ENCODE data around the gene NDC80.

Gene NDC80

DNA sequence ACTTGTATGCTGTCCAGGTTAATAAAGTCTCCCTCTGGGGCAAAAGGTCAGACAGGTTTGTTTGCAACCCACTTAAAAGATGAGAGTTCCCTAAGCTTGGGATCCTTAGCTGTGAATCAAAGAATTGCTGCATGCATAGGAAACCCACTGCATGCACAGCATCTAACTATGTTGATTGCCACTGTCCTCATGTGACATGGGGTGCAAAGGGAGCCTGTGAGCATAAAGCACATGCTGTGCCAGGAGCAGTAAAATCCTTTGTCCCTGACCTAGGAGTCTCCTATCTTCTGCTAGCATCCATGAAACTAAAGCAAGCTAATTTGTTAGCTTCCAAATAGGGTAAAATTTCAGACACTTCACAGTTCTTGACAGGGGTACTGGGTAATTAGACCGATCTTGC is 13.8 kb upstream of the NDC80 start:
- DNase-seq (ENCODE audit: low read depth, low spot score): no peak

DNA sequence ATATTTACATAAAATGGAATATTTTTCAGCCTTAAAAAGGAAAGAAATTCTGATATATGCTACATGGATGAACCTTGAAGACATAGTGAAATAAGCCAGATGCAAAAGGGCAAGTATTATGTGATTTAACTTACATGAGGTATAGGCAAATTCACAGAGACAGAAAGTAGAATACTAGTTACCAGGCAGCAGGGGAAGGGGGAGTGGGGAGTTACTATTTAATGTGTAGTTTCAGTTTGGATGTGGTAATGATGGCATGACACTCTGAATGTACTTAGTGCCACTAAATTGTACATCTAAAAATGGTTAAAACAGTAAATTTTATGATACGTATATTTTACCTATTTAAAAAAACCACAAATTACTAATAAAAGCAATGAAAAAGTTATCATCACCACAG is 12.1 kb upstream of the NDC80 start:
- DNase-seq (ENCODE audit: low read depth, low spot score): no peak

DNA sequence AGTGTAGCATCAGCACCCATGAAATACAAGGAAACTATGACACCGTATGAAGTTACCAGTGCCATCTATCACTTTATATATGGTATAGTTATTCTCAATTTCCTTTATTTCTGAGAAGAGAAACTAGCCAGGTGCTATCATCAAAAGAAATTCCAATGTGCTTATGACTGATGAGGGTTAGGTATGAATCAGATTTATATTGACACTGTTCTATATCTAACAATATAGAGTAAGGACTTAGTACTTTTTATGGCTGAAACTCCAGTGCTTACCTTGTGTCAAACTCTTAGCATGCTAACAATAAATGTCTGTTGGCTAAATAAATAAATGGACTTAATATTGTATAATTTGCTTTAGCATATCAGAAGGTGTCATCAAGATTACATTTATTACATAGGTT is 7.0 kb upstream of the NDC80 start:
- no peak for DNase-seq (ENCODE audit: low read depth, low spot score)

DNA sequence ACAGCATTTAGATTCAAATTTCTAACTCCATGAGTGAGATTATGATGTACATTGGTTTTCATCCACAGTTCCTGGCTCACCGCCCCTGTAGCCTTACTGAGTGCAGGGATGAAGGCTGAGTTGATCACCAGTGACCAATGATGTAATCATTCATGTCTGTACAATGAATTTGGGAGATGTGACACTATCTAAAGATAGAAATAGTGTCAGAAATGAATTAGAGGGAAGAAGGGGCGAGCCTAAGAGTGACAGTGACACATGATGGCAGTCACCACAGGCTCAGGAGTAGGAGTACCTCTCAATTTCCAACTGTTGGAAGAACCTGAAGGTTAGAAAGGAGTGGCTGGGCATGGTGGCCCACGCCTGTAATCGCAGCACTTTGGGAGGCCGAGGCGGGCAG is 3.2 kb upstream of the NDC80 start:
- no peak for DNase-seq (ENCODE audit: low read depth, low spot score)

DNA sequence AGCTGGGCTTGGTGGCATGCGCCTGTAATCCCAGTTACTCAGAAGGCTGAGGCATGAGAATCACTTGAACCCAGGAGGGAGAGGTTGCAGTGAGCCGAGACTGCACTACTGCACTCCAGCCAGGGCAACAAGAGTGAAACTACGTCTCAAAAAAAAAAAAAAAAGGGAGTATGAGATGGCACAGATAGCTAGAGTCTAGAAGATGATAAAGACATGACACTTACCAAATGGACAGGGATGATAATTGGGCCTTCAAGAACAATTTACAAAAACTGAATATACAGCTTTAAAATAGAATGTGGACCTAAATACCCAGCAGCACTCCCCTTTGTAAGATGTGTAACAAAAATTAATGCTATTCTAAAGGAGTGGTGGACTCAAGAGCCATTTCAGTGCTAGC is 2.8 kb upstream of the NDC80 start:
- DNase-seq (ENCODE audit: low read depth, low spot score): no peak

DNA sequence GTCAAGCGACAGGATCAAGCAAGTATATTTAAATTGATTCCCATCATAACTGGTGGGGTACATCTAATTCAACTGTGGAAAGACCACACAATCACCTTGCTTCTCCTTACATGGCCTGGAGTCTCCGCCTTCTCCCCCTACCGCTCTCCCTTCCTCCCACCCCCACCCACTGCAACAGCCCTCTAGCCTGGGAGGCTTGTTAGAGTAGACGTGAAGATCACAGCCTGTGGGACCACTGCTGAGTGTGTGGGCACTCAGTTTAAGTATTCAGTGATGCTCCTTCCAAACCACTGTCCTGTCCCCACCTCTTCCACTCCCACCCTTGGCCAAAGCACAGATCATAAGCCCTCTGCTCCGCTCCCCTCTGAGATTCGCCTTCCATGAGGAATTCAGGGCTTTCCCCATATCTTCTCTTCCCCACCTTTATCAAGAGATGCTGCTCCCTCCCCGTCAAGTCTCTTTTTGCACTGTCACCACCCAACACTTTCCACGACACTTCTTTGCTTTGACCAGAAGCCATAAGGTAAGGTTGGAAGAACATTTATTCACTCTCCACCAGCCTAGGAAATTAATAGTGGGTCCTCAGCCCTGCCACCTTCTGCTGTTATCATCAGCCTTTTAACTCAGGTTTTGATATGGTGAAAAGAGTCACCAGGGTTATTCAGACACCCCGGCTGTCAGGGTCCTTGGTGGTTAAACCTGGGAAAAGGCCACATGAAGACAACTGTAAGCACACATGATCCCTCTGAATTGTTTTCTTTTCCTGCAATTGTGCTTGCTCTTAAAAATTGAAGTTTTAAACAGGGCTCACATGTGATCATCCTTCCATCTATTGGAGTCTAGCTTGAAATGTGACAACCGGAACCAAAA is 1.8 kb upstream of the NDC80 start:
- DNase-seq (ENCODE audit: low read depth, low spot score): no peak

DNA sequence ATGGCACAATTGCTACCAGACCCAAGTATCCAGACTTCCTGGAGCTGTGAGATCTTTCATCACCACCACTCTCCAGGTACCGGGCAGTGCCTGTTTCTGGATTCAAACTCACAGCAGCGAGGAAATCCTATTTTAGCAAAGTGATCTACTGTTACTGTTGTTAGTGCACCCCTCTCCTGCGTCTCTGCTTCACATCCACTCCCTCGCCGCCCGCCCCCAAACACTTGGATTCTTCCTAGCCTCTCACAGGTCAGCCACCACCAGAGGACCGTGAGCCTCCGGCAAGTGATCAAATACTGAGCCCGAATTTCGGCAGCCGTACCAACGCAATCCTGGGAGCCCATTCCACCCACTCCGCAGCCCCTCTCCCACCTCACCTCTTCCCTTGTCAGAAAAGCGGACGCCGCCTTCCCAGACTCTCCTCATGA is 571 bp upstream of the NDC80 start:
- no peak for DNase-seq (ENCODE audit: low read depth, low spot score)

DNA sequence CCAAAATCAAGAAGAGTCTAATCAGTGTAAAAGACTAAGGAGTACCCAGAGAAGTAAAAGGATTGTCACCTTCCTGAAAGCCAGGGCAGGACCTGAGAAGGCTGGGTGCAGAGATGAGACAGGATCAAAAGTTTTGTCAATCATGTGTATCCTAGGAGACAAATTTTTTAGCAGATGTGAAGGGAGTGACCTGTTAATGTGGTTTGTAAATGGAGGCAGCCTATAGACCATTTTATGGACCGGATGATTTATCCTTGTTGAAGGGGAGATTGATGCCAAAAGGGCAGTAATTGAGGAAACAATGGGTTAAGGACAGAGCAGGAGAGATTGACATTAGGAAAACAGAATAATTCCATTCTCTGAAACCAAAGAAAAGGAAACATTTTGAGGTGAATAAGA is 813 bp downstream of the NDC80 start:
- no peak for DNase-seq (ENCODE audit: low read depth, low spot score)

DNA sequence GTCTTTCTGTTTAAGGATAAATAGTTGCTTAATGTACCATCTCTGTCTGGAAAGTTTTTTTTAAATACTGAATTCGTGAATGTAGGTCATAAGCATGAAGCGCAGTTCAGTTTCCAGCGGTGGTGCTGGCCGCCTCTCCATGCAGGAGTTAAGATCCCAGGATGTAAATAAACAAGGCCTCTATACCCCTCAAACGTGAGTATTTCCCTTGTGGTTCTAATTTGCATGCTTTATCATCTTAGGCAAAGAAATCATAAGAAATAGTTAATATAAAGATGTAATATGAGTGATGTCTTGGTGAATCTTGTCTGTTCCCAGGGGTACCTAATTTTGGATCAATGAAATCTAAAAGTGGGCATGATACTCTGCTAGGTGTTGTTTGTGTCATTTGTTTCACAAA is 1.5 kb downstream of the NDC80 start:
- DNase-seq (ENCODE audit: low read depth, low spot score): no peak

DNA sequence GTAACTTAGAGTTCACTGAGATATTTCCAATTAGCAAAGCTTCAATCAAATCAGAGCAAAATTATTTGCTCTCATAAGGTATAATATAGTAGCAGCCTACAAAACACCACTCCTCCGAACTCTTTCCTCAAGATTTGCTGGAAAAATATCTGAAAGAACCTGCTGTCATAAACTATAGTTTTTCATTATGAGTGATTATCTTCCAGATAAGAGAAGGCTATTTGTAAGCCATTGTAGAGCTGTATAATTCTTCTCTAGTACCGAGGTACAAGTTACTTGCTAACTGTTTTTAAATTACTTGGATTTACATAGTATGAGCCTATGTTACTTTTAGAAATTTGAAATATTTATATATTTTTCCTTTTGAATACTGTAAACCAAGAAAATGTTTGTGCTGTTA is 2.1 kb downstream of the NDC80 start:
- no peak for DNase-seq (ENCODE audit: low read depth, low spot score)

DNA sequence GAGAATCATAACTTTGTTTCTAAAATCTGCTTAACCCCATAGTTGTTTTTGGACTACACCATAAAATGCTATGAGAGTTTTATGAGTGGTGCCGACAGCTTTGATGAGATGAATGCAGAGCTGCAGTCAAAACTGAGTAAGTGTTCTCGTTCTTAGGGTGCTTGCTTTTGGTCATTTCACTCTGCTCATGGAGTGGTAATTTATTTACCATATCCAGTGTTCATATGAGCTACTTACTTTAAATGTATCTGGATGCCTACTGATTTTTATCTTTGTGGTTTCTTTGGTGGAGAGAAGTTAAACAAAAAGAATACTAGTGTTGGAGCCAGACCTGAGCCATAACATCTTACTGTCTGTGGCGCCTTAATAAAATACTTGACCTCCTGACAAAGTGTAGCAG is 16.4 kb downstream of the NDC80 start:
- no peak for DNase-seq (ENCODE audit: low read depth, low spot score)

DNA sequence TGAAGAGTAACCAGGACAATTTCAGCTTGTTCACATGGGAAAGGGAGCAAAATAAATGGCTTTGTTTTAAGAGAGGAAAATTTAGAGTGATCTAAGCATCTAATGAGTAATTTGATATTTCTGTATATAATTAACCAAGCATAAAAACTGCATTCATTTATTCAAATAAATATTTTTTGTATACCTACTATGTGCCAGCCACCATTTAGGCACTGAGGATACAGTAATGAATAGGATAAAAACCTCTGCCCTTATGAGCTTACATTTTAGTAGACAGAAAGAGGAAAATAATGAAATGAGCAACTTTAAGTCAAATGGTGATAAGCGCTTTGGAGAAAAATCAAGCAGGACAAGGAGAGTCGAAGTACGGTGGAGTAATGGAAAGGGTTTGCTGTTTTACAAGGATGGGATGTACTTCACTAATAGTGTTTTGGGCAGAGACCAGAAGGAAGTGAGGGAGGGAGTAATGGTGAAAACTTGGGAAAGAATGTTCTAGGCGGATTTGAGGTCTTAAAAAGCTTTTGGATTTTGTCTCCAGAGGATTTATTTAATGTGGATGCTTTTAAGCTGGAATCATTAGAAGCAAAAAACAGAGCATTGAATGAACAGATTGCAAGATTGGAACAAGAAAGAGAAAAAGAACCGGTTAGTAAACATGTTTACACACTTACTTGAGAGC is 17.4 kb downstream of the NDC80 start:
- no peak for DNase-seq (ENCODE audit: low read depth, low spot score)

DNA sequence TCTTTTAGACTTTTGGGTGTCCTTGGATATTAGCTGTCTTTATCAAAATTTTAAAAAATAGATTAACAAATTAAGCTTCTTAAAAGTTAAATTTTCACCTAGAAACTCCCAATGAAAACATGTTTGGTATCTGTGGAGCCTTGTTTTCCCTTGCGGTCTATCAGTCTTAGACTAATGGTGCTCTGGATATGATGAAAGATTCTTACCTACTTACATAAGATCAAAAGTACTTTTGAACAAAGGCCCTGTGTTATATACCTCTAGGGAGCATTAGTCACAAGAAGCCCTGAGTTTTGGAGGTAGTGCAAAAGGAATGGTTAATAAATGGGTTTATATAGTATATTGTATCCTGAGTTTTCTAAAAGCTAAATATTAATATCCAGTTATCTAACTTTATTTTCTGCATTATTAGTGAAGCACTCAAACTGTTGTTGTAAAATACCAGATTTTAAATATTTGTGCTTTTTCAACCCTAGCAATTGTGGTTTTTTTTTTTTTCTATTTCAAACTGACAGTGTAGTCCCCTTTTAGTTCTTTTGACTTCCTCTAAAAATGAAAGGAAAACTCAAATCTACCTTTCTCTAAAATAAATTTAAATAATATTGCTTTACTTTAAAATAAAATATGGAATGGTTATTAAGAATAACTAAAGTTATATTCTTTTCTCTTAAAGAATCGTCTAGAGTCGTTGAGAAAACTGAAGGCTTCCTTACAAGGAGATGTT is 18.1 kb downstream of the NDC80 start:
- no peak for DNase-seq (ENCODE audit: low read depth, low spot score)

DNA sequence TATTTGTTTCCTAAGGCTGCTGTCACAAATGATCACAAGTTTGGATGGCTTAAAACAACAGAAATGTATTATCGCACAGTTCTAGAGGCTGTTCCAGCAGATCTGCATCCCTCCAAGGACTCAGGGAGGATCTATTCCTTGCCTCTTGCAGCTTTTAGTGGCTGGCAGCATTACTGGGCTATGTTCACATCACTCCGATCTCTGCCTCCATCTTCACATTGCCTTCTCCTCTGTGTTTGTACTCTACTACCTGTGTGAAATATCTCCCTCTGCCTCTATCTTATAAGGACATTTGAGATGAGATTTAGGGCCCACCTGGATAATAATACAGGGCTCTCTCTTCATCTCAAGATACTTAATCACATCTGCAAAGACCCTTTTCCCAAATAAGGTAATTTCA is 18.9 kb downstream of the NDC80 start:
- DNase-seq (ENCODE audit: low read depth, low spot score): no peak

DNA sequence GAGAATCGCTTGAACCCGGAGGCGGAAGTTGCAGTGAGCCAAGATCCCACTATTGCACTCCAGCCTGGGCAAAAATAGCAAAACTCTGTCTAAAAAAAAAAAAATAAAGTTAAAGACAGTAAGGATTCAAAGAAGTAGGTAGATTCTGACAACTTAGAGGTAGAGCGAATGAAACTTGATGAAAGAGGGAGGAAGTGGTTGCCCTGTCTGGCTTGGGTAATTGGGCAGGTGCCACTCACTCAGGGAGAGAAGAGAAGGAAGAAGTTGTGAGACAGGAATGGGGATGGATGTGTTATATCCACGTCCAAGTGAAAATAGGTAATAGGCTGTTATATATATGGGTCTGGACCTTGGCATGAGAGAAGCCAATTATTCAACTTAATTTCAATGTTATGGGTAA is 26.3 kb downstream of the NDC80 start:
- DNase-seq (ENCODE audit: low read depth, low spot score): no peak

DNA sequence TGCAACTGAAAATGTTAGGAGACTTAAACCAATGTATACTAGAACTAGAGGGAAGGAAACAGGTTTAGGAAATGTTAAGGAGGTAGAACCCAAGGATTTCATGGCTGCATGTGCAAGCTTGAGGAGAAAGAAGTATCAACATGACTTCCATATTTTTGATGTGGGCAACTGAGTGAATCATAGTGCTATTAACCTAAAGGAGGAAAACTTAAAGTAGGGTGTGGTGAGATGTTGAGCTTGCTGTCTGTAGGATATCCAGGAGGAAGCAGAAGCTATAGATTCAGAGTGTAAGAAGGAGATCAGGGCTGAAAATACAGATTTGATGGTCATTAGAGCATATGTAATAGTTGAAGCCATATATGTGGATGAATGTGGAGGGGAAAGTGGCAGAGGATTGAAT is 31.5 kb downstream of the NDC80 start:
- no peak for DNase-seq (ENCODE audit: low read depth, low spot score)

DNA sequence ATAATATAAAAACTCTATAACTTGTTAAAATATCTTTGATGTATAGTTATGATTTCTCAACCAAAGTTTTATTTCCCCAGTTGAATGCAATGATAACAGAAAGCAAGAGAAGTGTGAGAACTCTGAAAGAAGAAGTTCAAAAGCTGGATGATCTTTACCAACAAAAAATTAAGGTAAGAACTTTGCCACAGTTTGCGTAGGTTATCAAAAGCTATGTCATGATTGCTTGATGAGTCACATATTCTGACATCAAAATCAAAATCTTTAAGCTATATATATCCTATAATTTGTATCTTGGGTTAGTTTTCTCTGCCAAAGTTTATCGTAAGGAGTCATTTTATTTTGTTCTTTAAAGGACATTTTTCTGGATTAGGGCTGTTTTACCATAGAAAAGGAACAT is 35.0 kb downstream of the NDC80 start:
- DNase-seq (ENCODE audit: low read depth, low spot score): no peak

DNA sequence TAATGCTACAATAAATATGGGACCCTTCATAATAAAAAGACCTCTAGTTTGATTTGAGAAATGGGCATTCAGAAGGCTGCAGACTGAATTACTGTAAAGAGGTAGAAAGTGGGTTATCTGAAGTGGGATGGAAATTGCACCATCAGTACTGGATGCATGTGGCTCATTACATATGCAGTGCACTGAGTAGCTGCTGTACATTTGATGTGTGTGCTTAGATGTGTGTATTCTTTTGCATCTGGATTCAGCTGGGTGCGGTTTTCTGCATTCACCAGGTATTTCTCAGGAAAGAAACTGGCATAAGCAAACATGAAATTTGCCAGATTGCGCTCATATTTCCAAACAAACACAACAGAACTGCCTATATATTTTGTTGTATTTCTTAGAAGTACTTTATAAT is 38.2 kb downstream of the NDC80 start:
- DNase-seq (ENCODE audit: low read depth, low spot score): no peak

DNA sequence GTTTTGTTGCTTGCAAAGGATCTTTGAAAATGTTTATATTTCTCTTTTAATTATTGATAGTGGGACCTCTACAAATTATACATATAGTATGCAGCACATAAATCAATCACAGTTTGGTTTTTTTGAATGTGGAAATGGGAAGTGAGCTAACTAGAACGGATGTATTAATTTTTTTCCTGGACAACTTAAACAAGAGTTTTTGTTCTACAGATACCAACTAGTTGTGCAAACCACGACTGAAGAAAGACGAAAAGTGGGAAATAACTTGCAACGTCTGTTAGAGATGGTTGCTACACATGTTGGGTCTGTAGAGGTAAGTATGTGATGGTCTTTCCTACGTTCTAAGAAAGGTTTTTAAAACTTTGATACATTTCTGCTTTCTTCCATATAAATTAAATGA is 39.2 kb downstream of the NDC80 start:
- DNase-seq (ENCODE audit: low read depth, low spot score): no peak

DNA sequence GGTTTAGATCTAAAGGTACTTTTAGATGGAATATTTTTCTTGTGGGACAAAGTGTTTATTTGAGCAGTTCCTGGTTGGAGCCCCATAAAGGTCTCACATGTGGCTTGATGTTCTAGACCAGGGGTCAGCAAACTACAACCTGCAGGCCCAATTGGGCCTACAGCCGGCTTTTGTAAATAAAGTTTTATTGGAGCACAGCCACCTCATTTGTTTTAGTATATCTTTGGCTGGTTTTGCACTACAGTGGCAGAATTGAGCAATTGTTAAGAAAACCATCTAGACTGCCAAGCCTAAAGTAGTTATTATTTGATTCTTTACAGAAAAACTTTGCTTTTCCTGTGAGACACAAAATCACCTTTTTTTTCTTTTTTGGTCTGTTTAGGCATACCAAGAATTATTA is 41.6 kb downstream of the NDC80 start:
- no peak for DNase-seq (ENCODE audit: low read depth, low spot score)

DNA sequence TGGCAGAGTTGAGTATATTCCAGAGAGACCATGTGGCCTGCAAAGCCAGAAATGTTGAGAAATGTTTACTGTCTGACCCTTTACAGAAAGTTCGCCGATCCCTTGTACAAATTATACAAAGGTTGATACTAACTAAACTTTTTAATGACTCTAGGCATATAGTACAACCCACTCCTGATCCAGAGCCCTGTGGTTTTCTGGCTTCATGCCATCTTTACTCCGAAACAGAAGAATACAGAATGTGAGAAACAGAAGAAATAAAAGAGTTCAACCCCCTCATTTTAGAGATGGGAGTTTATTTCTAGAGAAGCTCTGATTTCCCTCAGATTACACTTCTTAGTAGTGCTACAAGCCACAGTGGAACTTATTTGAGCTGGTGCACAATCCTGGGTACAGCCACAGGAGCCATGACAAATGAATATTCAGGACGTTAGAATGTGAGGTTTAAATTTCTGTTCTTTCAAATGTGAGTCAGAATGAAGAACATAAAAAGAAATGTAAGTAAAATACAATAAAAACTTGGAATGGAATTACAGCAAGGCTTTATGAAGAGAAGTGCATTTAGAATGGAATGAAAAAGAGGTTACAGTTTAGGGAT is 46.1 kb downstream of the NDC80 start:
- no peak for DNase-seq (ENCODE audit: low read depth, low spot score)

DNA sequence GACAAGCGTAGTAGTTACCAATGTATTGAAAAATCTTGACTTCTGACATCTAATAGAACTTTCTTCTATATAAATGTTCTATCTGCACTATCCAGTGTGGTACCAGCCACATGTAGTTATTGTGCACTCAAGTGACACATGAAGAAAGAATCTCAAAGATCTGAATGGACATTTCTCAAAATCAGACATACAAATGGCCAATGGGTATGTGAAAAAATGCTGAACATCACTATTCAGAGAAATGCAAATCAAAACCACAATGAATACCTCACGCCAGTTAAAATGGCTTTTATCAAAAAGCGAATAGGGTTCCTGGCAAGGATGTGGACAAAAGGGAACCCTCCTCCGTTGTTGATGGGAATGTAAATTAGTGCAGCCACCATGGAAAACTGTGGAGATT is 46.7 kb downstream of the NDC80 start:
- DNase-seq (ENCODE audit: low read depth, low spot score): no peak
